Panc1 (cell line): ENCODE measurements around the gene DNAH7. TPM values are rescaled to one million over a fixed set of nuclear protein-coding genes. Genes with fewer than 3 reads are reported as not detected.
"Not testable (repeated sequence)": the region's sequence is repeated elsewhere in the genome, so short reads cannot be mapped to it uniquely, and the experiment has no call there.

Experiments used
- ATAC-seq: fragments of 200-7000 bp; cut with Tn5 transposase; 2 replicates; pipeline ENCODE4 v1.9.1; 2020; ENCODE audit warnings: mild to moderate bottlenecking, moderate library complexity
- BruUV-seq: library from RNA; stranded (reverse); fragments of 400-500 nt; replicated peaks from 2 replicates; lab custom pipeline; 2021; lab: Mats Ljungman, UMichigan
- CTCF ChIA-PET: fragments of 300-600 bp; sonication (Branson Sonifier 250); formaldehyde crosslinking; loops from one replicate; lab custom pipeline; 2022; ENCODE audit warnings: antibody characterized with exemption; lab: Charles Lee
- POLR2A ChIA-PET: fragments of 300-600 bp; sonication (Branson Sonifier 250); formaldehyde crosslinking; loops from one replicate; lab custom pipeline; 2022; ENCODE audit warnings: antibody characterized with exemption; lab: Charles Lee
- DNase-seq: peaks from one replicate; pipeline ENCODE4 v3.0.0-alpha.2; 2010; ENCODE audit warnings: low read depth, low spot score
- H3K27ac ChIP-seq: 2 replicates; pipeline ENCODE4 v1.5.1; 2011; ENCODE audit warnings: mild to moderate bottlenecking, low read length, inconsistent platforms
- H3K27me3 ChIP-seq: fragments of 200-500 bp; sonication (Bioruptor generic); 2 replicates; pipeline ENCODE4 v1.6.0; 2014; ENCODE audit warnings: low read length, inconsistent platforms; ENCODE audit not compliant: control insufficient read depth, insufficient read depth
- H3K36me3 ChIP-seq: fragments of 200-500 bp; sonication (Bioruptor generic); 2 replicates; pipeline ENCODE4 v1.5.1; 2014; ENCODE audit warnings: inconsistent platforms, mild to moderate bottlenecking, low read length, moderate library complexity; ENCODE audit not compliant: control insufficient read depth, insufficient read depth
- H3K4me1 ChIP-seq: 2 replicates; pipeline ENCODE4 v1.5.1; 2011; ENCODE audit warnings: inconsistent platforms, mild to moderate bottlenecking, low read length, moderate library complexity; ENCODE audit not compliant: control insufficient read depth, insufficient read depth
- H3K4me3 ChIP-seq, 2 experiments: 2 replicates each; pipeline ENCODE4 v1.5.1; 2011 to 2012; ENCODE audit warnings: low read depth in 2 of 2, low read length in 2 of 2, mild to moderate bottlenecking in 2 of 2, inconsistent platforms in 1 of 2, moderate library complexity in 1 of 2
- H3K9me3 ChIP-seq: fragments of 200-500 bp; sonication (Bioruptor generic); 2 replicates; pipeline ENCODE4 v1.5.1; 2014; ENCODE audit warnings: low read depth, mild to moderate bottlenecking, inconsistent platforms, low read length, moderate library complexity; ENCODE audit not compliant: control insufficient read depth, insufficient read depth
- CTCF ChIP-seq: fragments of 450-650 bp; IDR thresholded peaks from 2 replicates; pipeline ENCODE4 v1.5.1; 2017; ENCODE audit warnings: mild to moderate bottlenecking
- POLR2AphosphoS5 ChIP-seq: IDR thresholded peaks from 2 replicates; pipeline ENCODE4 v1.6.1; 2012; ENCODE audit warnings: mild to moderate bottlenecking, low read depth, low read length, moderate library complexity
- REST ChIP-seq, 2 experiments: IDR thresholded peaks; 2 replicates each; pipeline ENCODE4 v1.6.1; 2011 to 2012; ENCODE audit warnings: low read depth in 2 of 2, control low read depth in 1 of 2, low read length in 1 of 2, mild to moderate bottlenecking in 1 of 2, moderate library complexity in 1 of 2; ENCODE audit not compliant: insufficient read depth in 1 of 2
- SIN3A ChIP-seq: IDR thresholded peaks from 2 replicates; pipeline ENCODE4 v1.6.1; 2012; ENCODE audit warnings: low read depth, mild to moderate bottlenecking, low read length, moderate library complexity, borderline replicate concordance; ENCODE audit not compliant: insufficient read depth
- TCF7L2 ChIP-seq: IDR thresholded peaks from 2 replicates; pipeline ENCODE4 v1.6.1; 2011; ENCODE audit warnings: mild to moderate bottlenecking, low read depth, low read length, inconsistent platforms
- in situ Hi-C: cut with HindIII; loops from 2 replicates; pipeline ENCODE4 v1.10.0; 2016; ENCODE audit warnings: low sequenced_read_pairs, low pct_unique_long_range_greater_than_20kb
- intact Hi-C: fragments of 100-400 bp; cut with micrococcal nuclease; formaldehyde crosslinking; loops from one replicate; pipeline ENCODE4 v1.10.0; 2022; ENCODE audit not compliant: unreplicated experiment
- total RNA-seq: library from RNA; stranded (reverse); gene quantifications from one replicate; pipeline ENCODE4 v1.2.1, GENCODE V29; 2021; ENCODE audit not compliant: unreplicated experiment

DNAH7 gene
- total RNA-seq, 1 experiment from 2014 or later = 0.98 TPM

GRCh38 chr2:195695002-195695631 is 373.5 kb downstream of the DNAH7 start:
- DNase-seq = no peak

GRCh38 chr2:195694553-195694952 is 374.1 kb downstream of the DNAH7 start:
- H3K4me1 ChIP-seq = no peaks in the 10 kb centered on the region
- ATAC-seq = no peak
- H3K27ac ChIP-seq = no peak overlapping the region
- no peaks in the 10 kb centered on the region for H3K9me3 ChIP-seq
- in situ Hi-C loops = no loop called here
- H3K27me3 ChIP-seq = no peaks in the 10 kb centered on the region
- no peak for TF ChIP-seq SIN3A
- TF ChIP-seq CTCF = no peak
- no peak for TF ChIP-seq TCF7L2
- TF ChIP-seq REST (IDR thresholded peaks at IDR 0.05; ENCODE audit: insufficient read depth in 1 of 2, low read depth in 2 of 2, low read length in 1 of 2) = no peak
- TF ChIP-seq POLR2AphosphoS5 = no peak
- H3K4me3 ChIP-seq = no peak overlapping the region
- intact Hi-C loops = no loop called here
- H3K36me3 ChIP-seq = no peaks in the 10 kb centered on the region
- no TSS peak for BruUV-seq
- ChIA-PET POLR2A (no interaction called here), CTCF (no interaction called here)
- DNase-seq = no peak

More at GRCh38 chr2:195695002-195695631, 373.5 kb downstream of the DNAH7 start:
- Histone ChIP-seq H3K9me3 (0 out of 2 replicates have a peak, but pooled peaks cover 2% of the 10 kb centered on the region), H3K4me3 (no peak overlapping the region), H3K4me1 (no peaks in the 10 kb centered on the region), H3K27ac (no peak overlapping the region), H3K36me3 (no peaks in the 10 kb centered on the region), H3K27me3 (no peaks in the 10 kb centered on the region)
- in situ Hi-C loops (no loop called here), intact Hi-C loops (no loop called here)
- CTCF ChIA-PET = no interaction called here
- TF ChIP-seq POLR2AphosphoS5 (no peak), REST (IDR thresholded peaks at IDR 0.05; ENCODE audit: insufficient read depth in 1 of 2, low read depth in 2 of 2, low read length in 1 of 2) (no peak), SIN3A (no peak), TCF7L2 (no peak), CTCF (no peak)
- BruUV-seq = no TSS peak
- no peak for ATAC-seq
- POLR2A ChIA-PET = no interaction called here

DNA sequence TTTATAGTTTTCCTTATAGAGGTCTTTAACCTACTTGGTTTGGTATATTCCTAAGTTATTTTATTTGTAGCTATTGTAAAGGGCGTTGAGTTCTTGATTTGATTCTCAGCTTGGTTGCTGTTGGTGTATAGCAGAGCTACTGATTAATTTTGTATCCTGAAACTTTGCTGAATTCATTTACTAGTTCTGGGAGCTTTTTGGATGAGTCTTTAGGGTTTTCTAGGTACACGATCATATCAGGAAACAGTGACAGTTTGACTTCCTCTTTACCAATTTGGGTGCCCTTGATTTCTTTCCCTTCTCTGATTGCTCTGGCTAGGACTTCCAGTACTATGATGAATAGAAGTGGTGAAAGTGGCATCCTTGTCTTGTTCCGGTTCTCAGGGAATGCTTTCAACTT is 376.1 kb downstream of the DNAH7 start:
- CTCF ChIA-PET = not testable (repeated sequence)

More for the DNA sequence above, 376.1 kb downstream of the DNAH7 start:
- intact Hi-C loops, H3K27ac ChIP-seq, H3K27me3 ChIP-seq, POLR2A ChIA-PET, ATAC-seq, H3K9me3 ChIP-seq, H3K4me1 ChIP-seq, H3K4me3 ChIP-seq, H3K36me3 ChIP-seq, in situ Hi-C loops, DNase-seq: not testable (repeated sequence)
- BruUV-seq = TSS peak; percentile 35
